T-helper 2 cell treated with Interferon-gamma antibody and Interleukin-4, amounts not matched to agents 100 ng/mL and 5 ng/mL, for 36 hours (primary cell): ENCODE measurements around the gene ADAMTS17. TPM values are rescaled to one million over a fixed set of nuclear protein-coding genes. Genes with fewer than 3 reads are reported as not detected.

ENCODE experiments used
- intact Hi-C: fragments of 100-400 bp; cut with micrococcal nuclease; formaldehyde crosslinking; loops from one replicate; pipeline ENCODE4 v1.15.1; 2023
- total RNA-seq: library from RNA; stranded (reverse); gene quantifications from 2 replicates; pipeline ENCODE4 v1.2.3, GENCODE V29; 2022

Gene ADAMTS17
- total RNA-seq, 1 donor from 2014 or later, result 1.7 TPM

DNA sequence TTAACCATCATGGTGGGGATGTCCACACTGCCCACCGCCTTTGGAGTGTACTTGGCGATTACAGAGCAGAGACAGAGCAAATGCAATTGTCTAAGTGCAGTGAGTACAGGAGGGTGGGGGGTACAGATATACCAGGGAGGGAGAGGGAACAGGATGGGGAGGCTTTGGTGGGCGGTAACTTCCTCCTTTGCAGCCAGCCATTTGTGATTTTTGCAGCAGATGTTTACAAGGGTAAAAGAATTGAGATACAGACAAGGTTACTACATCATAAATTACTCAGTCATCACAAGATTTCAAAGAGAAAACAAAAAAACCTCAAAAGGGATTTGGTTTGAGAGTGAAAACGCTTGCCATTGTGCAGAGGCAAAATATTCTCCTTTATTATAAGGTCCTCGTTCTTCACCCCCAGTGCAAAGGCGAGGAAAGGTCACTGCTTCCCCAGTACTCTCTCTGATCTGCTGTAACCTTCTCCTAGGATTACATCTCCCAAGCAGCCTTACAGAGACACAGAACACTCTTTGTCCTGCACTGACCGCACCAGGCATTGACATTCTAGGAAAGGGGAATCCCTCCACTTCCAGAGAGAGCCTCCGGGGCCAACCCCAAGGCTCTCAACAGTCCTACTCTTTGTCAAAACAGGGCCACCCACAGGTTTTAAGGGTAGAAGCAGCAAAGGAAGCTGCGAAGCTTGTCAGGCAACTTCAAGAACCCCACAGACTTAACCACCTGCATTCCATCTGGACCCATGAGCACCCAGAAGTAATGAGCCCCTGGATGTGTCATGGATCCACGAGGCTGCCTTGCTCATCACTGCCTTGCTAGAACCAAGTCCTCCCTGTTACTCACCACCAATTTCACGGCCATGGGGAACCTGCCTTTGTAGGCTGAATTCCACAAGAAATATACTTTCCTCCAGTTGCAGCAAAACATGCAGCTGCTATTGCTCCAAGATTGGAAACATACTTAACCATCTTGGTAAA lies 117.3 kb downstream of the ADAMTS17 start:
- intact Hi-C loops, result no loop called here

- intact Hi-C loops, result no loop called here
Observed at GRCh38 chr15:100222349-100222715, 119.4 kb downstream of the ADAMTS17 start.

- intact Hi-C loops, result no loop called here
Observed at GRCh38 chr15:100221471-100222348, 120.1 kb downstream of the ADAMTS17 start.

GRCh38 chr15:100220058-100220768 lies 121.6 kb downstream of the ADAMTS17 start:
- intact Hi-C loops, result no loop called here

GRCh38 chr15:100218434-100218833 lies 123.3 kb downstream of the ADAMTS17 start:
- intact Hi-C loops, result no loop called here

DNA sequence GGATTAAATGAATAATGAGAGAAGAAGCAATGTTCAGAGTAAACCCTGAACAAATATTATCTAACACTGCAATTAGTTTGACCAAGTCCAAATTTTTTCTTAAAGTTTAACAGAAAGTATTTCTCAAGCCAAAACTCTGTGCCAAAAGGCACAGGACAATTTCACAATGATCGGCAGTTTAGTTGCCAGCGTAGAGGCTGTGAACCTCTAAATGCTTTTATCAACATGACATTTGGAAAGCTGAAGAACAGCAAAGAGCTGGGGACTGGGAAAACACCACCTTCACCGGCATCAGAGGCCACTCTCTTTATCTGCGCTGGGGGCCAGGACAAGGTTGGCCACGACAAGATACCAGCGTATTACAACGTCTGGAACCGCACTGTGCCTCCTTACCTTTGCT lies 125.6 kb downstream of the ADAMTS17 start:
- intact Hi-C loops, result no loop called here

DNA sequence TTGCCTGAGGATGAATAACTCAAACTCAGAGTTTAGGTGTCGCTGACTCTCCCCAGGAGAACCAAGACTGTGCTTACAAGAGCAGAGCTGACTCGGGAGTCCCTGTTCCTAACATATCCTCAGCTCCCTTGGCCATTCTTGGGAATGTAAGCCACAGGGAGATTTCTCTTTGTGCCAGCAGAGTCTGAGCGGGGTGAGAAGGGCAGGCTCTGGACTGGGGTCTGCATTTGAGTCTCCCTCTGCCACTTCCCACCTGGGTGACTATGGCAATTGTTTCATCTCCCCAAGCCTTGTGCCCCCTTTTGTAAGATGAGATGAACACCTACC lies 126.0 kb downstream of the ADAMTS17 start:
- intact Hi-C loops, result no loop called here

GRCh38 chr15:100215031-100215842 lies 126.5 kb downstream of the ADAMTS17 start:
- intact Hi-C loops, result no loop called here

DNA sequence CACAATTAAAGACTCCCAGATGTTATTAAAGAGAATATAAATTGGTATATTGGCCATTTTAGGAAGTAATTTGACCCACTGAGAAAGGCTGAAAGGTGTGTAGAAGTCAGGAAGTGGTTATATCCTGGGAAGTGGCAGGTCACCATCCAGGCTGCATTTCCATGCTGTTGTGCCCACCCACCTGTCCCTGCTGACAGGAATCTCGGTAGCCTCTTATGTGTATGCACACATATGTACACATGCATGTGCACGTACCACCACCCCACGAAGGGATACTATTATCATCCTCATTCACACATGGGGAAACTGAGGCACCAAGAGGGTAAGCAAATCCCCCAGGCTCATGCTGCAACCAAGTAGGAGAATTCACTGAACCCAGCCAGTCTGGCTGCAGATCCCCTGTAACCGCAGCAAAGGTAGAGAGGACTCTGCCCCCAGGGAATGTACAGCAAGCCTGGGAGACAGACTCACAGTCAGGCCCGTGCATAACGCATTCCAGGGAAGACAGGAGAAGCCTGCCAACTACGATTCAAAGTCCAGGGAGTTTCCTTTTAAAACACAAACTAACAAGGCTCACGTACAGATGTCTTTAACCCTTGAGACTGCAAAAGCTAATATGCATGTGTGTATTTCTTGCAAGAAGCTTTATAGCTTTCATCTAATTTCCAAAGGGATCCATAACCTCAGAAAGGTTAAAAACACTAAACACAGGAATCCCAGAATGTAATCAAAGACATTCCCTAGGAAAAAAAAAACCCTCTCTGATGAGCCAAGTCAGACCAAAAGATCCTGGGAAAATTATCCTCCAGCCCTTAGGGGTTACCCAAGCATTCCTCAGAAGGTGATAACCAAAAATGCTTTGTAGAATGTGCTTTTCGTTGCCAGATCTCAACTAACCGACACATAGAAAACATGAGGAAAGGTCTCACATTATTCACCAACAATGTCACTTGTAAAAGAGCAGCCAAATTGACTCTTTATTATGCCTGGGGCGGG lies 129.6 kb downstream of the ADAMTS17 start:
- intact Hi-C loops, result no loop called here

DNA sequence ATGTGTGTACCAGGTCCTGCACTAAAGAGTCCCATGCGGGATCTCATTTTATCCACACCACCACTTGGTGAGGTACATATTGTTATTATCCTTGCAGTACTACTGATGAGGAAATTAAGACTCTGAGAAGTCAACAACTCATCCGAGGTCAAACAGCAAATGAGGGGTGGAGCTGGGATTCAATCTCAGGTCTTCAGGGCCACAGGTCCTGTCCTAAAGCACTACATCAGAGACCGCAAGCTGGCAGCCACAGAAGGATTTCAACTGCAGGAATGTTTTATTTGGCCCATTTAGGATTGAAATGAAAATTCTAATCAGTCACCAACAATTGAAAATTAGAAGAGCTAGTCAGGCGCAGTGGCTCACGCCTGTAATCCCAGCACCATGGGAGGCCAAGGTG lies 131.4 kb downstream of the ADAMTS17 start:
- intact Hi-C loops, result no loop called here

GRCh38 chr15:100208921-100209603 lies 132.7 kb downstream of the ADAMTS17 start:
- intact Hi-C loops, result no loop called here

- intact Hi-C loops, result no loop called here
Observed at GRCh38 chr15:100207053-100207452, 134.7 kb downstream of the ADAMTS17 start.

DNA sequence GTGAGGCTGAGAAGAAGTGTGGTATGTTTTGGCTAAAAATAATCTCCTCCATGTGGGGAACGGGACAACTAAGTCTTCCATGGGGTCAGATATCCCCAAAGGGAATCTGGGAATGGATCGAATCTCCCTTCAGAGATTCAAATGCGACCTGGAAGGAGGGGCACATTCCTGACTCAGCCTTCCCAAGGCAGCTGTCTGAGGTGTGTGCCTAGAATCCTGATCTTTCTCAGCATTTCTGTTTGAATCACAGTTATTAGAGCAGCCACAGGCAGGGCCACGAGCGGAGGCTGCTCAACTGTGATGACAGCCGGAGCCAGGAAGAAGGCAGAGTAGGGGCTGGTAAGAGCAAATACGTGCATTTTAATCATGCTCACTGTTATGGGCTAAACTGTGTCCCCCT lies 135.1 kb downstream of the ADAMTS17 start:
- intact Hi-C loops, result no loop called here

- intact Hi-C loops, result no loop called here
Observed at GRCh38 chr15:100205549-100206295, 136.1 kb downstream of the ADAMTS17 start.

- intact Hi-C loops, result no loop called here
Observed at GRCh38 chr15:100204771-100205170, 137.0 kb downstream of the ADAMTS17 start.

DNA sequence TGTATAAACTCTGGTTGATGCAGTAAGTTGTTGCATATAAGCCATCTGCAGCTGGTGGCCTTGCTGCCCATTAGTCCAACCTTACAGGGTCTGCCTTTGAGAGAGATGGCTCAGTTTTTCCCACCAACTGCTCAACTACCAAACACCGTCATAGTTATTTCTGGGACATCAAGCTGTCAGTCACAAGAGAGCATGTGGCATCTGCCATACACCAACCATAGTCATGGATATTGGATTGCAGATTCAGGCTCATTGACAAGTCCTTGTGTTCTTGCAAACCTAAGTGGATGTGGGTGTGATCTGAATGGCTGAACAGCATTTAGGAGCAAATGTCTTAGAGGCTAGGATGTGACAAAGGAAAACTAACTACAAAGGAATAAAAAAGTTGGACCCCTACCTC lies 137.6 kb downstream of the ADAMTS17 start:
- intact Hi-C loops, result no loop called here

GRCh38 chr15:100202309-100202960 lies 139.3 kb downstream of the ADAMTS17 start:
- intact Hi-C loops, result no loop called here
